ENCODE data around the gene AJM1.

DNA sequence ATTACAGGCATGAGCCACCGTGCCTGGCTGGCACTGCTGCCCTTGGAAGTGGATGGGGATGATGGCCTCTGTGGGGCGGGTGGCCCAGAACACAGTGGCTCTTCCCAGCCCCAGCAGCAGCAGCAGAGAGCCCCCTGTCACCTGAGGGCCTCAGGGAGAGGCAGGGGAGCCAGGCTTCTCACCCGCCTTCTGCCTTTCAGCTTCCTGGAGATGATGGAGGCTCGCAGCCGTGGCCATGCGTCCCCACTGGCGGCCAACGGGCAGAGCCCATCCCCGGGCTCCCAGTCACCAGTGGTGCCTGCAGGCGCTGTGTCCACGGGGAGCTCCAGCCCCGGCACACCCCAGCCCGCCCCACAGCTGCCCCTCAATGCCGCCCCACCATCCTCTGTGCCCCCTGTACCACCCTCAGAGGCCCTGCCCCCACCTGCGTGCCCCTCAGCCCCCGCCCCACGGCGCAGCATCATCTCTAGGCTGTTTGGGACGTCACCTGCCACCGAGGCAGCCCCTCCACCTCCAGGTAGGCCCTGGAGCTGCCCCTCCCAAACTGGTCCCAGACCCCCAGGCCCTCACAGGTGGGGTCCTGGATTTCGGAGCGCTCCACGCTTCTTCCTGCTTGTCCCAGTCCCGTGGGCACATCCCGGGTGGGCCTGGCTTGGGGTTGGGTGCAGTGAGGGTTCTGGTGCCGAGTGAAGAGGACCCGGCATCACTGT, 5.0 kb upstream of the AJM1 start:
- TF ChIP-seq, protein P1, sequence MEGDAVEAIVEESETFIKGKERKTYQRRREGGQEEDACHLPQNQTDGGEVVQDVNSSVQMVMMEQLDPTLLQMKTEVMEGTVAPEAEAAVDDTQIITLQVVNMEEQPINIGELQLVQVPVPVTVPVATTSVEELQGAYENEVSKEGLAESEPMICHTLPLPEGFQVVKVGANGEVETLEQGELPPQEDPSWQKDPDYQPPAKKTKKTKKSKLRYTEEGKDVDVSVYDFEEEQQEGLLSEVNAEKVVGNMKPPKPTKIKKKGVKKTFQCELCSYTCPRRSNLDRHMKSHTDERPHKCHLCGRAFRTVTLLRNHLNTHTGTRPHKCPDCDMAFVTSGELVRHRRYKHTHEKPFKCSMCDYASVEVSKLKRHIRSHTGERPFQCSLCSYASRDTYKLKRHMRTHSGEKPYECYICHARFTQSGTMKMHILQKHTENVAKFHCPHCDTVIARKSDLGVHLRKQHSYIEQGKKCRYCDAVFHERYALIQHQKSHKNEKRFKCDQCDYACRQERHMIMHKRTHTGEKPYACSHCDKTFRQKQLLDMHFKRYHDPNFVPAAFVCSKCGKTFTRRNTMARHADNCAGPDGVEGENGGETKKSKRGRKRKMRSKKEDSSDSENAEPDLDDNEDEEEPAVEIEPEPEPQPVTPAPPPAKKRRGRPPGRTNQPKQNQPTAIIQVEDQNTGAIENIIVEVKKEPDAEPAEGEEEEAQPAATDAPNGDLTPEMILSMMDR (IDR thresholded peaks at IDR 0.05), result no peak
- no peak for TF ChIP-seq POLR2A (IDR thresholded peaks at IDR 0.05)

All from esophagus squamous epithelium (tissue), 4 donors.